Measurements from ENCODE around the gene ELFN2.

DNA sequence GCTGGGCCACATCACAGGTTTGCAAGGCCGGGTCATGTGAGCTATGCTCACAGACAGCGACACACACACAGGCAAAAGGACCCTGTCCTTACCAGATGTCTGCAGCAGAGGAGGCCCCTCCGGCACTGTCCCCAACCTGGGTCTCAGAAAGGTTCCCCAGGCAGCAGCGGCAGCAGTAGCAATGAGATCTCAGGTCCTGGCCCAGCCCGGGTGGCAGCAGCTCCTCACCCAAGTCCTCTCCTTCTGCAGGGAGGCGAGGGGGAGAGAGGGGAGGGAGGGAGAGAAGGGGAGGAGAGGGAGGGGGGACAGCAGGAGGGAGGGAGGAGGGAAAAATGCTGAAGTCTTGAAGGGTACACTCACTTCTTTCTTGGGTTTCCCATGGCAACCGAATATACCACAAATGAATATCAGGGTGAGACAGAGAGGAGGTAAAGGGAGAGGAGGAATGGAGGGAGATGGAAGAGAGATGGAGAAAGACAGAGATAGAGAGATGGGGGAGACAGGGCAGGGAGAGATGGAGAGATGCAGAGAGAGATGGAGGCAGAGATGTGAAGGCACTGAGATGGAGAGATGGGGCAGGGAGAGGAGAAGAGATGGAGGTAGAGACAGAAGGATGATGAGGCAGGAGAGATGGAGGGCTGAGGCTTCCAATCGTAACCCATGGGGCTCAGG is 9.5 kb downstream of the ELFN2 start:
- no peak for TF ChIP-seq POLR2A (IDR thresholded peaks at IDR 0.05)
- TF ChIP-seq, protein P1, sequence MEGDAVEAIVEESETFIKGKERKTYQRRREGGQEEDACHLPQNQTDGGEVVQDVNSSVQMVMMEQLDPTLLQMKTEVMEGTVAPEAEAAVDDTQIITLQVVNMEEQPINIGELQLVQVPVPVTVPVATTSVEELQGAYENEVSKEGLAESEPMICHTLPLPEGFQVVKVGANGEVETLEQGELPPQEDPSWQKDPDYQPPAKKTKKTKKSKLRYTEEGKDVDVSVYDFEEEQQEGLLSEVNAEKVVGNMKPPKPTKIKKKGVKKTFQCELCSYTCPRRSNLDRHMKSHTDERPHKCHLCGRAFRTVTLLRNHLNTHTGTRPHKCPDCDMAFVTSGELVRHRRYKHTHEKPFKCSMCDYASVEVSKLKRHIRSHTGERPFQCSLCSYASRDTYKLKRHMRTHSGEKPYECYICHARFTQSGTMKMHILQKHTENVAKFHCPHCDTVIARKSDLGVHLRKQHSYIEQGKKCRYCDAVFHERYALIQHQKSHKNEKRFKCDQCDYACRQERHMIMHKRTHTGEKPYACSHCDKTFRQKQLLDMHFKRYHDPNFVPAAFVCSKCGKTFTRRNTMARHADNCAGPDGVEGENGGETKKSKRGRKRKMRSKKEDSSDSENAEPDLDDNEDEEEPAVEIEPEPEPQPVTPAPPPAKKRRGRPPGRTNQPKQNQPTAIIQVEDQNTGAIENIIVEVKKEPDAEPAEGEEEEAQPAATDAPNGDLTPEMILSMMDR (IDR thresholded peaks at IDR 0.05), result no peak

Data from prostate gland (tissue), 2 donors.